D721Med (cell line): ENCODE data around the gene MRE11.
A peak's percentile ranks its signal among the peaks of the same experiment; 100 is the strongest.

Experiments
- DNase-seq: peaks from one replicate; pipeline ENCODE4 v3.0.0; 2011; ENCODE audit warnings: low spot score; ENCODE audit not compliant: insufficient read length
- FAIRE-seq: peaks from 2 replicates; lab custom pipeline; 2011; peaks lifted over from hg19 to GRCh38; lab: Jason Lieb, UNC
- TF ChIP-seq, protein P1 (sequence below): IDR thresholded peaks from 2 replicates; pipeline ENCODE4 v1.5.1; 2012; ENCODE audit warnings: mild to moderate bottlenecking, control low read depth; ENCODE audit not compliant: insufficient read depth; ENCODE audit errors: missing control alignments

The MRE11 gene

DNA sequence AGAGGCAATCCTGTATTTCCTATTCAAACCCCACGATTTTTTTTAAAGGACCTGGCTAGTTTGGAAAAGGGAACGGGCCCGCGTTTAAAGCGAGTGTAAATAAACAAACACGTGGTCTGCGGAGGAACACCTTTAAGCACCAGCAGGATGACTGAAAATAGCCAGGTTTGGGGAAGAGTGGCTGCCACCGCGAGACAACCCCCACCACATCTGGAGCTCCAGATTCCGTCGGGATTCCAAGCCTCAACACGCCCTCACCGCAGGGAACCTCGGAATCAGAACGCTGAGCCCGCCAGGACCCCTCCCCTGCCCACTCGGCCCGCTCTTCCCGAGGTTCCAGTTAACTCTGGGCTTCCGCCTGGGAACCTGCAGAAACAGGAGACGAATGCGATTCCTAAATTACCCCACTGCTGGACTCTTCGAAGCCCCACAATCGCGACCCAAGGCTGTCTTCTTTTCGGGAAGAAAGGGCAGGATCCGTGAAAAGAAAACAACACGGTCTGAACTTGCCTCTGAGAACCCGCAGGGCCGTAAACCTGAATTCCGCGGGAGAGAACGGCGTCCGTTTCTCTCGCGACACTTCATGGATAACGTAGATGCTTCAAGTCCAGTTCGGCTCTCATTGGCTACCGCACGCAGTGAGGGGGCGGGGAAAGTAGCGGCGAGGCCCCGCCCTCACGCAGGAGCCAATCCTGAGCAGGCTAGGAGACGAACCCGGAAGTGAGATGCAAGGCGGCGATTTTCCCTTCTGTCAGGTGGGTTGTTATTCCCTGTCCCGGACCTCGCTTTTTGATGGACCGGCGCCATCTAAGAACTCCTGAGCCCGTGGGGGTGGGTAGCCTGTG, at the start of gene MRE11, which contains the start of gene ANKRD49:
Gene MRE11 (minus strand): TSS at position 564 of the 845 bp plus-strand sequence. CDS start 1,043 bp downstream, outside the sequence.
Gene ANKRD49 (plus strand): TSS at position 704 of the 845 bp plus-strand sequence. CDS start 2,710 bp downstream, outside the sequence.
- FAIRE-seq (peak; percentile 56), DNase-seq (peak; percentile 57)
- TF ChIP-seq, protein P1, sequence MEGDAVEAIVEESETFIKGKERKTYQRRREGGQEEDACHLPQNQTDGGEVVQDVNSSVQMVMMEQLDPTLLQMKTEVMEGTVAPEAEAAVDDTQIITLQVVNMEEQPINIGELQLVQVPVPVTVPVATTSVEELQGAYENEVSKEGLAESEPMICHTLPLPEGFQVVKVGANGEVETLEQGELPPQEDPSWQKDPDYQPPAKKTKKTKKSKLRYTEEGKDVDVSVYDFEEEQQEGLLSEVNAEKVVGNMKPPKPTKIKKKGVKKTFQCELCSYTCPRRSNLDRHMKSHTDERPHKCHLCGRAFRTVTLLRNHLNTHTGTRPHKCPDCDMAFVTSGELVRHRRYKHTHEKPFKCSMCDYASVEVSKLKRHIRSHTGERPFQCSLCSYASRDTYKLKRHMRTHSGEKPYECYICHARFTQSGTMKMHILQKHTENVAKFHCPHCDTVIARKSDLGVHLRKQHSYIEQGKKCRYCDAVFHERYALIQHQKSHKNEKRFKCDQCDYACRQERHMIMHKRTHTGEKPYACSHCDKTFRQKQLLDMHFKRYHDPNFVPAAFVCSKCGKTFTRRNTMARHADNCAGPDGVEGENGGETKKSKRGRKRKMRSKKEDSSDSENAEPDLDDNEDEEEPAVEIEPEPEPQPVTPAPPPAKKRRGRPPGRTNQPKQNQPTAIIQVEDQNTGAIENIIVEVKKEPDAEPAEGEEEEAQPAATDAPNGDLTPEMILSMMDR, result no peak

DNA sequence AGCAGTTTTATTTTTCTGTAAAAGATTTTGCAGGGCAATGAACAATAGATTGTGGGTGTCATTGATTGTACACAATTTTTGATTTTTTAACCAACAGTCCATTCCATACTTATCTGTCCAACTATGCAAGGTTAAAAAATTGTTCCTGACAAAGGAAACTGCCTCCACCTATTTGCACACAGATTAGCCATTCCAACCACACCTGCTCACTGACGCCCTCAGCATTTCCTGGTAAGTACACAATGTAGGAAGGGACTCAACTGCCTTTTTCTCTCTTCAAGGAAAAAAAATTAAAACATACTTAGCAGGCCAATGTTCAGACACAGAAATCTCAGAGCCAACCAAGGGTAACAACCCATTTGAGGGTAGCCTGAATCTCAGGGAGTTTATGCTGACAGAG, 45.8 kb upstream of the MRE11 start:
- DNase-seq (no peak), FAIRE-seq (no peak)
- TF ChIP-seq, protein P1, result no peak

DNA sequence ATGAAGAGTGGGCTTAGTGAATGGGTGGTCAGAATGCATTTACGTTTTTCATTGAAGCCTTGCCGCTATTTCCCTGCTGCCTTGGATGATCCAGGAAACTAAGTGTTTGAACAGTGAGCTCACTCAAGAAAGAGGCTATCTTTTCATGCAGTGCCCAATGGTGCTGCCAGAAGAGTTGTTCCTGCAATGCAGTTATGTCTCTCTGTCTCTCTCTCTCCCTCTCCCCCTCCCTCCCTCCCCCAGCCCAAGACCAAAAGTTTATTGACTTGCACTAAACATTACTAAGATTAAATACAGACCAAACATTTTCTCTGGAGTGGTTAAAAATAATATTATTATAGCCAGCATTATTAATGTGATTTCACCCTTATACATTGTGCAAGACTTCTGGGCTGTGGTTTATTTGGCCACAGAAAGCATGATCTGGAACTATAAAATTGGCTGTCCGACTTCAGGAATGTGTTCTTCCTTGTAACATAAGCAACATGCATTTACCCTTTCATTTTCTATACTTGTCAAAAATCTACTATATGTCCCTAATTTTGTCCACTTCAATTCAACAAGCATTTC, 43.5 kb upstream of the MRE11 start:
- no peak for DNase-seq
- FAIRE-seq, result no peak

DNA sequence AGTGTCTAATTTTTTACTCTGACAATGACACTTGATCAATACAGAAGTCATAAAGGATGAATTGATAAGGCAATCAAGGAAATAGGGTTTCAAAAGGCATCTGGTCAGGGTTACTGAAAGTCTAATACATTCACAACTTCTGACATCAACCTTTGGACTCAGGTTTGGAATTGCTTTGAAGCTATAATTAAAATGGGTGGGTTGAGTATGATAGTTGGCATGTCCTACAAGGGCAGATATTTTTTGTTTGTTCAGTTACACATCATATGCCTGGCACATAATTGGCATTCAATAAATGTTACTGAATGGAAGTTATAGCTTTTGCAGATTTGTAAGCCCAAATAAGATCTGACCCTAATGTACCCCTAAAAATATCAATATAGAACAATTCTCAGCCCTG, 42.7 kb upstream of the MRE11 start:
- DNase-seq (no peak), FAIRE-seq (no peak)
- TF ChIP-seq, protein P1, result no peak

More for the DNA sequence above, 43.5 kb upstream of the MRE11 start:
- TF ChIP-seq, protein P1, result no peak

DNA sequence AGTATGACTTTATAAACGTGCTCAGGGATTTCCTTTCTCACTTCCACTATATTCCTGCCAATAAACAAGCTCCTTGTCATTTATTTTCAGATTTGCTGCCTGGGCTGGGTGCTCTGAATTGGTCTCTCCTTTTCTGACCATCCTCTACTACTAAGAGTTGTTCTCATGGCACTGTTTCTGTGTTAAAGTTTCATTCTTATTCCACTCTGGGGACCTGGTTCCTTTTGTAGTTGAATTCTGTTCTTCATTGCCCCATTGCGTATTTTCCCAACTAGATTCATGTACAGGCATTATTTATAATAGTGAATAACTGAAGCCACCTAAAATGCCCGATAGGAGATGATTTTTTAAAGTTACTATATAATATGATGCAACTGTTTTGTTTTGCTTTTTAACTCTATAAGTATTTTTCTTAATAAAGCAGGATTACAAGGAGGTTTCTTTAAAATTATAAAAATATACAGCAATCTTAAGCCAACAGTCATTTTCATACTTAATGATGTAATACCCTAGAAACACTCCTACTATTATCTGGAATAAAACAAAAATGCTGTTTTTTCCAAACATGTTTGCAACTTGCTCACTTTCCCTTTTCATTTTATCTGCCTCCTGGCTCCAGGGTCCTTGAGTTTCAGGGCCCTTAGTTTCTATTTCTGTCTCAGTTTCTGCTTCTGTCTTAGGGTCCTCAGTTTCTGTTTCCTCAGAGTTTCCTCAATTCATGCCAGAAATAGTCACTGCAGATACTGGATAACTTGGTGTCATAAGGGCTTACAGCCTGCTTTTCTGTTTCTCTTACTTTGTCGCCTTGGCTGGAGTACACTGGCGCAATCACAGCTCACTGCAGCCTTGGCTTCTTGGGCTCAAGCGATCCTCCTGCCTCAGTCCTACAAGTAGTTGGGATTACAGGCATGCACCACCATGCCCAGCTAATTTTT, 40.3 kb upstream of the MRE11 start:
- DNase-seq (no peak), FAIRE-seq (no peak)
- TF ChIP-seq, protein P1, result no peak

DNA sequence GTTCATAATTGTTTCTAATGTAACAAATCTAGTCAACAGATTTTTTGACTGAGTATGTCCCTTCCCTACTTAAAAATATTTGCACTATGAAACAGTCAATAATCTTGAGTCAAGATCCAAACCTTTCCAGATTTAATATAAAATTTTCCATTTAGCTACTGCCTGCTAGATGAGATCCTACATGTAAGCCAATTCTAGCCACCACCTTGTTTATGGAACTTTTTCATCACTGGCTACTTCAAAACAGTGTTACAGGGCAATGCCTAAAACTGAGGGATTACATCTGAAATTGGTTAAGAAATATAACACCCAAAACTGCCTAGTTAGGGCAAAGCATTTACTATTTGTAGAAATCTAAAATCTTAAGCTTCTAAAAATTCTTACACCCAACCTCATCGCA, 39.6 kb upstream of the MRE11 start:
- DNase-seq (no peak), FAIRE-seq (no peak)
- TF ChIP-seq, protein P1, result no peak
